ENCODE data around the gene GLP1R. TPM values are rescaled to one million over a fixed set of nuclear protein-coding genes. Genes with fewer than 3 reads are reported as not detected.

Gene GLP1R
- total and polyA plus RNA-seq, 2 of the 13 experiments (the other 11 are each of a cell fraction or from before 2014, with no cell fraction given) = not detected

DNA sequence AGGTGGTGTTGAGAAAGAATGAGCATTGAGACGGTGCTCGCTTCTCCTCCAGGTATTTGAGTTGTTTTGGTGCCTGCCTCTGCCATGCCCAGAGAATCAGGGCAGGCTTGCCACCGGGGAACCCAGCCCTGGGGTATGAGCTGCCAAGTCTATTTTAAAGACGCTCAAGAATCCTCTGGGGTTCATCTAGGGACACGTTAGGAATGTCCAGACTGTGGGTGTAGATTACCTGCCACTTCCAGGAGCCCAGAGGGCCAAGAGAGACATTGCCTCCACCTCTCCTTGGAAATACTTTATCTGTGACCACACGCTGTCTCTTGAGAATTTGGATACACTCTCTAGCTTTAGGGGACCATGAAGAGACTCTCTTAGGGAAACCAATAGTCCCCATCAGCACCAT is 38.1 kb downstream of the GLP1R start:
- FAIRE-seq = no peak

More for the DNA sequence above, 38.1 kb downstream of the GLP1R start:
- ATAC-seq = no peak
- no peaks in the 10 kb centered on the region for H3K36me3 ChIP-seq (replicated peaks in 1 of 2; ENCODE audit: control insufficient read depth in 1 of 2, insufficient read depth in 2 of 2, low read length in 2 of 2)
- BruUV-seq (replicated peaks) = no TSS peak
- peaks cover 0 to 33% of the 10 kb centered on the region in 2 experiments; a peak in 2 of 5 replicates for H3K27me3 ChIP-seq (ENCODE audit: control insufficient read depth in 1 of 2, insufficient read depth in 2 of 2, low read length in 2 of 2)
- no peak for DNase-seq (ENCODE audit: low spot score)
- WGBS (ENCODE audit: low lambda C conversion rate) = 2% methylated on average over 6 of the region's 6 CpGs
- H2AFZ ChIP-seq (ENCODE audit: low read length) = no peak overlapping the region
- ChIA-PET CTCF (ENCODE audit: low intra/inter-chr PET ratio, low total read pairs) (no interaction called here), POLR2A (no interaction called here)
- H3K9me3 ChIP-seq (ENCODE audit: low read length) = no peaks in the 10 kb centered on the region
- TF ChIP-seq, protein P1, sequence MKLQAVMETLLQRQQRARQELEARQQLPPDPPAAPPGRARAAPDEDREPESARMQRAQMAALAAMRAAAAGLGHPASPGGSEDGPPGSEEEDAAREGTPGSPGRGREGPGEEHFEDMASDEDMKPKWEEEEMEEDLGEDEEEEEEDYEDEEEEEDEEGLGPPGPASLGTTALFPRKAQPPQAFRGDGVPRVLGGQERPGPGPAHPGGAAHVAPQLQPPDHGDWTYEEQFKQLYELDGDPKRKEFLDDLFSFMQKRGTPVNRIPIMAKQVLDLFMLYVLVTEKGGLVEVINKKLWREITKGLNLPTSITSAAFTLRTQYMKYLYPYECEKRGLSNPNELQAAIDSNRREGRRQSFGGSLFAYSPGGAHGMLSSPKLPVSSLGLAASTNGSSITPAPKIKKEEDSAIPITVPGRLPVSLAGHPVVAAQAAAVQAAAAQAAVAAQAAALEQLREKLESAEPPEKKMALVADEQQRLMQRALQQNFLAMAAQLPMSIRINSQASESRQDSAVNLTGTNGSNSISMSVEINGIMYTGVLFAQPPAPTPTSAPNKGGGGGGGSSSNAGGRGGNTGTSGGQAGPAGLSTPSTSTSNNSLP (IDR thresholded peaks at IDR 0.05; ENCODE audit: low read depth, low read length) = no peak
- TF ChIP-seq CERS6 (CRISPR knock-in tag; IDR thresholded peaks at IDR 0.05) (no peak), ZNF629 (CRISPR knock-in tag; conservative IDR thresholded peaks at IDR 0.05) (no peak), SP1 (IDR thresholded peaks at IDR 0.05) (no peak), SP1 (CRISPR knock-in tag; IDR thresholded peaks at IDR 0.05) (no peak), E2F5 (CRISPR knock-in tag; conservative IDR thresholded peaks at IDR 0.05) (no peak), ZNF83 (CRISPR knock-in tag; IDR thresholded peaks at IDR 0.05; ENCODE audit: borderline replicate concordance) (no peak), ZNF331 (CRISPR knock-in tag; IDR thresholded peaks at IDR 0.05) (no peak), REL (CRISPR knock-in tag; conservative IDR thresholded peaks at IDR 0.05) (no peak), BCL3 (CRISPR knock-in tag; IDR thresholded peaks at IDR 0.05) (no peak)
- in situ Hi-C loops (cut with HindIII; ENCODE audit: extremely low pct_ligation_motif_present, low pct_unique_long_range_greater_than_20kb) = no loop called here
- no peak overlapping the region for H3K9ac ChIP-seq (ENCODE audit: insufficient read depth, low read depth, low read length)
- intact Hi-C loops (cut with micrococcal nuclease; ENCODE audit: unreplicated experiment) = no loop called here
- H3K27ac ChIP-seq (ENCODE audit: extremely low read length, insufficient read depth, low read length) = no peak overlapping the region
- H3K4me3 ChIP-seq (replicated peaks in 1 of 3; ENCODE audit: insufficient read depth in 1 of 3, low read depth in 2 of 3, low read length in 3 of 3) = no peak overlapping the region
- H3K4me2 ChIP-seq (ENCODE audit: low read depth, low read length) = no peak overlapping the region
- H3K4me1 ChIP-seq (ENCODE audit: insufficient read depth, low read length) = no peaks in the 10 kb centered on the region
- no peaks in the 10 kb centered on the region for H4K20me1 ChIP-seq (ENCODE audit: insufficient read depth, low read length)
- H3K79me2 ChIP-seq (ENCODE audit: insufficient read depth, low read length) = no peaks in the 10 kb centered on the region
